RWPE2 (cell line): Measurements from ENCODE around the gene KPNB1.

Experiments used
- ATAC-seq: fragments of 200-7000 bp; cut with Tn5 transposase; 3 replicates; pipeline ENCODE4 v1.9.1; 2021; ENCODE audit warnings: low read depth
- DNase-seq: peaks from one replicate; pipeline ENCODE4 v3.0.0-alpha.2; 2020; ENCODE audit warnings: low spot score
- H3K27ac ChIP-seq: fragments of 450-650 bp; 2 replicates; pipeline ENCODE4 v1.5.1; 2017; ENCODE audit warnings: mild to moderate bottlenecking; ENCODE audit not compliant: poor library complexity, severe bottlenecking
- H3K27me3 ChIP-seq: fragments of 250-450 bp; sonication (Bioruptor Pico); 2 replicates; pipeline ENCODE4 v1.5.1; 2021; ENCODE audit warnings: mild to moderate bottlenecking, moderate library complexity; ENCODE audit not compliant: insufficient read depth, poor library complexity, severe bottlenecking
- H3K36me3 ChIP-seq: fragments of 250-450 bp; sonication (Bioruptor Pico); 2 replicates; pipeline ENCODE4 v1.5.1; 2020; ENCODE audit warnings: low read depth, mild to moderate bottlenecking, moderate library complexity
- H3K4me1 ChIP-seq: fragments of 250-450 bp; sonication (Bioruptor Pico); 2 replicates; pipeline ENCODE4 v1.5.1; 2021; ENCODE audit warnings: mild to moderate bottlenecking, moderate library complexity; ENCODE audit not compliant: insufficient read depth, poor library complexity, severe bottlenecking
- H3K4me3 ChIP-seq: fragments of 250-450 bp; sonication (Bioruptor Pico); 2 replicates; pipeline ENCODE4 v1.5.1; 2021; ENCODE audit warnings: mild to moderate bottlenecking, moderate library complexity; ENCODE audit not compliant: severe bottlenecking
- H3K9me3 ChIP-seq: fragments of 250-450 bp; sonication (Bioruptor Pico); 2 replicates; pipeline ENCODE4 v1.5.1; 2021; ENCODE audit warnings: mild to moderate bottlenecking, moderate library complexity; ENCODE audit not compliant: severe bottlenecking
- CTCF ChIP-seq: fragments of 450-650 bp; IDR thresholded peaks from one replicate; pipeline ENCODE4 v1.5.1; 2017; ENCODE audit warnings: mild to moderate bottlenecking, moderate library complexity; ENCODE audit not compliant: poor library complexity, severe bottlenecking

The KPNB1 gene

GRCh38 chr17:47708864-47709541 lies 59.3 kb downstream of the KPNB1 start:
- peaks cover 8% of the 10 kb centered on the region for H3K27me3 ChIP-seq
- no peaks in the 10 kb centered on the region for H3K36me3 ChIP-seq
- no peak for DNase-seq
- no peaks in the 10 kb centered on the region for H3K4me1 ChIP-seq
- TF ChIP-seq CTCF, result no peak
- no peak overlapping the region for H3K4me3 ChIP-seq
- ATAC-seq, result peak; percentile 58
- H3K27ac ChIP-seq, result no peak overlapping the region
- H3K9me3 ChIP-seq, result no peaks in the 10 kb centered on the region

- H3K27me3 ChIP-seq, result peaks cover 8% of the 10 kb centered on the region
- no peaks in the 10 kb centered on the region for H3K9me3 ChIP-seq
- ATAC-seq (no peak), DNase-seq (no peak)
- no peak overlapping the region for H3K4me3 ChIP-seq
- TF ChIP-seq CTCF, result no peak
- no peaks in the 10 kb centered on the region for H3K4me1 ChIP-seq
- H3K27ac ChIP-seq, result no peak overlapping the region
- no peaks in the 10 kb centered on the region for H3K36me3 ChIP-seq
Measured at GRCh38 chr17:47709594-47709993, 59.9 kb downstream of the KPNB1 start.

GRCh38 chr17:47711366-47712099 lies 61.8 kb downstream of the KPNB1 start:
- Histone ChIP-seq H3K36me3 (no peaks in the 10 kb centered on the region), H3K27ac (no peak overlapping the region), H3K9me3 (no peaks in the 10 kb centered on the region), H3K4me3 (no peak overlapping the region), H3K4me1 (no peaks in the 10 kb centered on the region), H3K27me3 (peaks cover 11% of the 10 kb centered on the region)
- ATAC-seq (no peak), DNase-seq (no peak)
- no peak for TF ChIP-seq CTCF

- Histone ChIP-seq H3K36me3 (no peaks in the 10 kb centered on the region), H3K27ac (no peak overlapping the region), H3K27me3 (peaks cover 11% of the 10 kb centered on the region), H3K4me1 (no peaks in the 10 kb centered on the region), H3K4me3 (no peak overlapping the region), H3K9me3 (no peaks in the 10 kb centered on the region)
- ATAC-seq, result no peak
- DNase-seq, result no peak
- no peak for TF ChIP-seq CTCF
Measured at GRCh38 chr17:47712330-47713023, 62.8 kb downstream of the KPNB1 start.
